ENCODE results near the gene SULT1A4.
"Not testable (repeated sequence)": the region's sequence is repeated elsewhere in the genome, so short reads cannot be mapped to it uniquely, and the experiment has no call there.

GRCh38 chr16:29467654-29468366 lies 8.1 kb downstream of the SULT1A4 start:
- TF ChIP-seq SUZ12 (IDR thresholded peaks at IDR 0.05; ENCODE audit: extremely low read depth, insufficient read depth, insufficient read length); YY1 (IDR thresholded peaks at IDR 0.05; ENCODE audit: insufficient read depth, insufficient read length): not testable (repeated sequence)

All from NT2/D1 (cell line).